HG02610 (cell line): ENCODE data around the gene SUFU.
A peak's percentile ranks its signal among the peaks of the same experiment; 100 is the strongest.

Experiments
- ATAC-seq: cut with Tn5 transposase; IDR thresholded peaks from one replicate; pipeline ENCODE4 v1.9.1; 2021; ENCODE audit warnings: mild to moderate bottlenecking, moderate library complexity; ENCODE audit not compliant: unreplicated experiment

Gene SUFU

GRCh38 chr10:102615361-102615760, 111.6 kb downstream of the SUFU start:
- no peak for ATAC-seq

- peak; percentile 64 for ATAC-seq
Measured at GRCh38 chr10:102616066-102616770, 112.4 kb downstream of the SUFU start.

GRCh38 chr10:102617041-102617440, 113.3 kb downstream of the SUFU start:
- ATAC-seq: no peak

- no peak for ATAC-seq
Measured at GRCh38 chr10:102617816-102618215, 114.0 kb downstream of the SUFU start.

GRCh38 chr10:102619281-102619981, 115.7 kb downstream of the SUFU start:
- no peak for ATAC-seq

GRCh38 chr10:102620138-102620590, 116.4 kb downstream of the SUFU start:
- no peak for ATAC-seq

GRCh38 chr10:102620591-102621442, 117.0 kb downstream of the SUFU start:
- no peak for ATAC-seq

GRCh38 chr10:102621443-102622325, 117.9 kb downstream of the SUFU start:
- no peak for ATAC-seq

GRCh38 chr10:102624094-102624493, 120.3 kb downstream of the SUFU start:
- ATAC-seq: no peak

- ATAC-seq: no peak
Measured at GRCh38 chr10:102624751-102625645, 121.2 kb downstream of the SUFU start.

GRCh38 chr10:102626026-102626685, 122.4 kb downstream of the SUFU start:
- ATAC-seq: no peak

GRCh38 chr10:102627291-102627735, 123.5 kb downstream of the SUFU start:
- no peak for ATAC-seq

GRCh38 chr10:102627736-102628293, 124.0 kb downstream of the SUFU start:
- ATAC-seq: no peak

GRCh38 chr10:102628451-102628911, 124.7 kb downstream of the SUFU start:
- no peak for ATAC-seq

GRCh38 chr10:102629661-102630614, 126.2 kb downstream of the SUFU start:
- ATAC-seq: no peak

- ATAC-seq: no peak
Measured at GRCh38 chr10:102630663-102631062, 126.9 kb downstream of the SUFU start.
